ENCODE data around the gene GPR31. TPM values are rescaled to one million over a fixed set of nuclear protein-coding genes. Genes with fewer than 3 reads are reported as not detected.

Gene GPR31
- total RNA-seq, 1 donor from 2014 or later = not detected

- DNase-seq (ENCODE audit: low read depth in 2 of 2) = no peak
These were observed 16.9 kb downstream of the GPR31 start for GRCh38 chr6:167140589-167141474.

- no peak for DNase-seq (ENCODE audit: low read depth in 2 of 2)
These were observed 18.0 kb downstream of the GPR31 start for GRCh38 chr6:167139761-167140160.

- DNase-seq (ENCODE audit: low read depth in 2 of 2) = no peak
These were observed 19.9 kb downstream of the GPR31 start for GRCh38 chr6:167137881-167138280.

- no peak for DNase-seq (ENCODE audit: low read depth in 2 of 2)
These were observed 20.7 kb downstream of the GPR31 start for GRCh38 chr6:167137081-167137480.

- no peak for DNase-seq (ENCODE audit: low read depth in 2 of 2)
These were observed 21.4 kb downstream of the GPR31 start for GRCh38 chr6:167136376-167136775.

- no peak for DNase-seq (ENCODE audit: low read depth in 2 of 2)
These were observed 23.1 kb downstream of the GPR31 start for GRCh38 chr6:167134448-167135328.

- DNase-seq (ENCODE audit: low read depth in 2 of 2) = no peak
These were observed 26.8 kb downstream of the GPR31 start for GRCh38 chr6:167130712-167131684.

- DNase-seq (ENCODE audit: low read depth in 2 of 2) = no peak
These were observed 27.6 kb downstream of the GPR31 start for GRCh38 chr6:167130008-167130677.

GRCh38 chr6:167129562-167129961 is 28.2 kb downstream of the GPR31 start:
- DNase-seq (ENCODE audit: low read depth in 2 of 2) = no peak

- DNase-seq (ENCODE audit: low read depth in 2 of 2) = no peak
These were observed 28.6 kb downstream of the GPR31 start for GRCh38 chr6:167129159-167129558.

- no peak for DNase-seq (ENCODE audit: low read depth in 2 of 2)
These were observed 29.8 kb downstream of the GPR31 start for GRCh38 chr6:167127785-167128531.

GRCh38 chr6:167125855-167126349 is 31.9 kb downstream of the GPR31 start:
- no peak for DNase-seq (ENCODE audit: low read depth in 2 of 2)

GRCh38 chr6:167125410-167125809 is 32.4 kb downstream of the GPR31 start:
- DNase-seq (ENCODE audit: low read depth in 2 of 2) = no peak

GRCh38 chr6:167124753-167125152 is 33.0 kb downstream of the GPR31 start:
- no peak for DNase-seq (ENCODE audit: low read depth in 2 of 2)

GRCh38 chr6:167122827-167123657 is 34.7 kb downstream of the GPR31 start, which contains the start of gene CCR6:
TSS of gene CCR6 (plus strand) at chr6:167123096. CDS start at chr6:167136135, 13,039 bp downstream.
- DNase-seq (ENCODE audit: low read depth in 2 of 2) = no peak

GRCh38 chr6:167122041-167122826 is 35.5 kb downstream of the GPR31 start:
- no peak for DNase-seq (ENCODE audit: low read depth in 2 of 2)

- no peak for DNase-seq (ENCODE audit: low read depth in 2 of 2)
These were observed 36.4 kb downstream of the GPR31 start for GRCh38 chr6:167121335-167121841.

GRCh38 chr6:167120583-167120903 is 37.2 kb downstream of the GPR31 start:
- no peak for DNase-seq (ENCODE audit: low read depth in 2 of 2)
